Measurements from ENCODE around the gene TSNAX. TPM values are rescaled to one million over a fixed set of nuclear protein-coding genes. Genes with fewer than 3 reads are reported as not detected.
A peak's percentile ranks its signal among the peaks of the same experiment; 100 is the strongest.

Gene TSNAX
- total and polyA plus RNA-seq, 2 of the 4 experiments (the other 2 are of a cell fraction), result 19.6 to 60.6 TPM

DNA sequence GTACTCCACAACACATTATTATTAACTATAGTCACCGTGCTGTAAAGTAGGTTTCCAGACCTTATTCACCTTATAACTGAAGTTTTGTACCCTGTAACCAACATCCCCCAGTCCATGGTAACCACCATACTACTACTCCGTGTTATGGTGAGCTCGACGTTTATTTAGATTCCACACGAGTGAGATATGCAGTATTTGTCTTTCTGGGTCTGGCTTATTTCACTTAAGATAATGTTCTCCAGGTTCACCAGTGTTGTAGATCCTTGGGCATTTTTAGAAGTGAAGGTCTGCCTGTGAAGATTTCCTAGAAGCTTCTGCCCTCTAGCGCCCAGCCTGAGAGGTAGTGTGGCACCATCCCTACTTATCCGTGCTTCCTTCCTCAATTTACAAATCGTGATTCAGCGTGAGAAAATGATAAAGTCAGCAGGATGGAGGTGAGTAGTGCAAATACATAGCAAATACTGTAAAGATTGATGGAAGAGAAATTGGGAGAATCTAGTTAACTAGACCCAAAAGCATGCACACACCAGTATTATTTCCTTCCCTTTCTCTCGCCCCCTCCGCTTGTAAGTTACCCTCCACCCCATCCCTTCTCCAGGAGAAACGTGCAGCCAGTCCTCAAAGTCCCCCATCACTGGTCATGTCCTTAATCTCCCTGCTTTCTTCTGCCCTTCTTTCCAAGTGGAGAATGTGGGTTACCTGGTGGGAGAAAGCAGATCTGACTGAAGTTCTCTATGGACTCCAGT is 62.2 kb downstream of the TSNAX start (continued):
- peak; percentile 81 for TF ChIP-seq SMC3 (IDR thresholded peaks at IDR 0.05; ENCODE audit: low read depth, low read length)

DNA sequence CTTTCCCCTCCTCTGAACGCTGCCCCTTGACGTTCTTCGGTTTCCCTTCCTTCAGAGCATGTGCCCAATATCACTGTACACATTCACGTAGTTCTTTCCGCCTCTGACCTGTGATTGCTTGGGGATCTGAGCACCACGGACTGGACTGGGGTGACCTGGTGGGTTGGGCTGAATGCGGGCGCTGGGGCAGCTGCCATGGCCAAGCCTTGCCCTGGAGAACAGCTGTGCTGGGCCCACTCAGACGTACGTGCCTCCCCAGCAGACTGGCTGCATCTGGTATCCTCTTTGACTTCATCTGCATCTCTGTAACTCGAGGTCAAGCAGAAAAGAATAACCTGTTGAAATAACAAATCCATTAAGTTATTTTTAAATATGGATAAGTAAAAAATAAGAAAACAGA is 63.0 kb downstream of the TSNAX start:
- intact Hi-C loops (cut with micrococcal nuclease) (no loop called here), in situ Hi-C loops (cut with MboI; ENCODE audit: low sequenced_read_pairs) (no loop called here), dilution Hi-C loops (cut with HindIII; ENCODE audit: low sequenced_read_pairs, unreplicated experiment) (no loop called here)
- no peaks in the 10 kb centered on the region for H3K79me1 ChIP-seq (ENCODE audit: low read depth in 1 of 2, low read length in 2 of 2)
- no peak overlapping the region for H3K4ac ChIP-seq (ENCODE audit: low read depth, low read length)
- CTCF ChIA-PET, result interaction anchor here (0.6 kb wide), 1 partner anchor 127 kb away, joined by 3 read pairs; no protein-coding TSS in a partner anchor
- no peak overlapping the region for H2BK20ac ChIP-seq (ENCODE audit: low read depth, low read length)
- BruUV-seq (replicated peaks), result no TSS peak
- no peak overlapping the region for H2BK5ac ChIP-seq (ENCODE audit: low read depth, low read length, poor library complexity, severe bottlenecking)
- no peak overlapping the region for H2AK9ac ChIP-seq (replicated peaks; ENCODE audit: low read depth, low read length, poor library complexity)
- TF ChIP-seq RFX5 (IDR thresholded peaks at IDR 0.05; ENCODE audit: low read depth, low read length), result no peak
- TF ChIP-seq, protein P1, sequence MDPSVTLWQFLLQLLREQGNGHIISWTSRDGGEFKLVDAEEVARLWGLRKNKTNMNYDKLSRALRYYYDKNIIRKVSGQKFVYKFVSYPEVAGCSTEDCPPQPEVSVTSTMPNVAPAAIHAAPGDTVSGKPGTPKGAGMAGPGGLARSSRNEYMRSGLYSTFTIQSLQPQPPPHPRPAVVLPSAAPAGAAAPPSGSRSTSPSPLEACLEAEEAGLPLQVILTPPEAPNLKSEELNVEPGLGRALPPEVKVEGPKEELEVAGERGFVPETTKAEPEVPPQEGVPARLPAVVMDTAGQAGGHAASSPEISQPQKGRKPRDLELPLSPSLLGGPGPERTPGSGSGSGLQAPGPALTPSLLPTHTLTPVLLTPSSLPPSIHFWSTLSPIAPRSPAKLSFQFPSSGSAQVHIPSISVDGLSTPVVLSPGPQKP (IDR thresholded peaks at IDR 0.05; ENCODE audit: borderline replicate concordance, low read depth, low read length), result no peak
- no peak for TF ChIP-seq MAZ (IDR thresholded peaks at IDR 0.05; ENCODE audit: borderline replicate concordance, low read depth, low read length)
- TF ChIP-seq, protein P2, sequence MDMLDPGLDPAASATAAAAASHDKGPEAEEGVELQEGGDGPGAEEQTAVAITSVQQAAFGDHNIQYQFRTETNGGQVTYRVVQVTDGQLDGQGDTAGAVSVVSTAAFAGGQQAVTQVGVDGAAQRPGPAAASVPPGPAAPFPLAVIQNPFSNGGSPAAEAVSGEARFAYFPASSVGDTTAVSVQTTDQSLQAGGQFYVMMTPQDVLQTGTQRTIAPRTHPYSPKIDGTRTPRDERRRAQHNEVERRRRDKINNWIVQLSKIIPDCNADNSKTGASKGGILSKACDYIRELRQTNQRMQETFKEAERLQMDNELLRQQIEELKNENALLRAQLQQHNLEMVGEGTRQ (IDR thresholded peaks at IDR 0.05; ENCODE audit: low read depth, low read length), result no peak
- TF ChIP-seq, protein P3, sequence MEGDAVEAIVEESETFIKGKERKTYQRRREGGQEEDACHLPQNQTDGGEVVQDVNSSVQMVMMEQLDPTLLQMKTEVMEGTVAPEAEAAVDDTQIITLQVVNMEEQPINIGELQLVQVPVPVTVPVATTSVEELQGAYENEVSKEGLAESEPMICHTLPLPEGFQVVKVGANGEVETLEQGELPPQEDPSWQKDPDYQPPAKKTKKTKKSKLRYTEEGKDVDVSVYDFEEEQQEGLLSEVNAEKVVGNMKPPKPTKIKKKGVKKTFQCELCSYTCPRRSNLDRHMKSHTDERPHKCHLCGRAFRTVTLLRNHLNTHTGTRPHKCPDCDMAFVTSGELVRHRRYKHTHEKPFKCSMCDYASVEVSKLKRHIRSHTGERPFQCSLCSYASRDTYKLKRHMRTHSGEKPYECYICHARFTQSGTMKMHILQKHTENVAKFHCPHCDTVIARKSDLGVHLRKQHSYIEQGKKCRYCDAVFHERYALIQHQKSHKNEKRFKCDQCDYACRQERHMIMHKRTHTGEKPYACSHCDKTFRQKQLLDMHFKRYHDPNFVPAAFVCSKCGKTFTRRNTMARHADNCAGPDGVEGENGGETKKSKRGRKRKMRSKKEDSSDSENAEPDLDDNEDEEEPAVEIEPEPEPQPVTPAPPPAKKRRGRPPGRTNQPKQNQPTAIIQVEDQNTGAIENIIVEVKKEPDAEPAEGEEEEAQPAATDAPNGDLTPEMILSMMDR (conservative IDR thresholded peaks at IDR 0.05; ENCODE audit: low read depth, low read length), result no peak
- no peak overlapping the region for H4K8ac ChIP-seq (ENCODE audit: low read depth in 2 of 2, low read length in 2 of 2)
- H3K27ac ChIP-seq (ENCODE audit: insufficient read depth, low read length), result no peak overlapping the region
- H3K14ac ChIP-seq (replicated peaks; ENCODE audit: low read depth, low read length), result no peak overlapping the region
- H4K91ac ChIP-seq (ENCODE audit: insufficient read depth, low read depth, low read length), result no peak overlapping the region
- H3K4me1 ChIP-seq (ENCODE audit: control insufficient read depth, insufficient read depth, low read length), result peaks cover 3% of the 10 kb centered on the region; the same call in 1 of the 2 replicates
- H3K9me1 ChIP-seq (ENCODE audit: insufficient read depth, low read length), result no peaks in the 10 kb centered on the region
- no peak for ATAC-seq (ENCODE audit: low read depth)
- no peak overlapping the region for H3K4me2 ChIP-seq (ENCODE audit: low read depth, low read length)
- no peak overlapping the region for H2BK15ac ChIP-seq (ENCODE audit: low read depth, low read length)
- no peak overlapping the region for H2BK120ac ChIP-seq (ENCODE audit: low read depth, low read length)
- no peak overlapping the region for H3K56ac ChIP-seq (ENCODE audit: extremely low read depth, insufficient read depth, low read length)
- H3K9ac ChIP-seq (ENCODE audit: low read depth, low read length), result no peak overlapping the region
- no peak overlapping the region for H3K4me3 ChIP-seq (ENCODE audit: insufficient read depth, low read depth, low read length)
- no peak overlapping the region for H3K18ac ChIP-seq (ENCODE audit: low read depth, low read length)
- WGBS, 2 experiments (ENCODE audit: extremely low coverage in 2 of 2, insufficient read length in 1 of 2), result 86% methylated on average over 2 of the region's 11 CpGs; no CpG with 5 or more reads in 1 of the 2 experiments
- H3K36me3 ChIP-seq (ENCODE audit: control insufficient read depth, insufficient read depth, low read length), result no peaks in the 10 kb centered on the region
- no peak for DNase-seq
- H2AFZ ChIP-seq (replicated peaks; ENCODE audit: low read length, poor library complexity), result no peak overlapping the region
- no peak overlapping the region for H3K23ac ChIP-seq (ENCODE audit: low read depth, low read length)
- POLR2A ChIA-PET (ENCODE audit: unreplicated experiment), result interaction anchor here (0.6 kb wide), 1 partner anchor 17 kb away, joined by 3 read pairs; no protein-coding TSS in a partner anchor
- H3K27me3 ChIP-seq (ENCODE audit: control insufficient read depth, insufficient read depth, low read length), result no peaks in the 10 kb centered on the region
- H2AK5ac ChIP-seq (ENCODE audit: low read depth, low read length), result no peak overlapping the region
- H3K9me3 ChIP-seq (ENCODE audit: control insufficient read depth, insufficient read depth, low read length), result no peaks in the 10 kb centered on the region
- H4K20me1 ChIP-seq (ENCODE audit: insufficient read depth, low read length), result no peaks in the 10 kb centered on the region
- no peak overlapping the region for H4K5ac ChIP-seq (ENCODE audit: low read depth, low read length)

Measured in IMR-90 (cell line).